Large intestine (tissue), 3 donors: ENCODE results near the gene RNF157. TPM values are rescaled to one million over a fixed set of nuclear protein-coding genes. Genes with fewer than 3 reads are reported as not detected.

ENCODE experiments used
- DNase-seq, 2 donors: peaks; one replicate each; pipeline versions ENCODE4 v3.0.0 to v3.0.0-alpha.2; 2013
- H3K27ac ChIP-seq: one replicate; pipeline ENCODE4 v1.5.1; 2013; ENCODE audit warnings: low read length
- H3K27me3 ChIP-seq: 2 replicates; pipeline ENCODE4 v1.6.1; 2013; ENCODE audit warnings: low read length; ENCODE audit not compliant: control insufficient read depth, insufficient read depth
- H3K36me3 ChIP-seq: 2 replicates; pipeline ENCODE4 v1.6.1; 2013; ENCODE audit warnings: low read length; ENCODE audit not compliant: control insufficient read depth, insufficient read depth
- H3K4me1 ChIP-seq: one replicate; pipeline ENCODE4 v1.6.1; 2013; ENCODE audit warnings: low read length; ENCODE audit not compliant: control insufficient read depth, insufficient read depth
- H3K4me3 ChIP-seq: one replicate; pipeline ENCODE4 v1.5.1; 2013; ENCODE audit warnings: low read length
- H3K9me3 ChIP-seq: one replicate; pipeline ENCODE4 v1.6.1; 2013; ENCODE audit warnings: mild to moderate bottlenecking, low read depth, low read length, moderate library complexity; ENCODE audit not compliant: control insufficient read depth
- WGBS: methylation state at CpG from one replicate; pipeline ENCODE4 v1.1.5; 2013; ENCODE audit warnings: low lambda C conversion rate; ENCODE audit not compliant: insufficient coverage; 5-methylcytosine and 5-hydroxymethylcytosine counted together
- polyA plus RNA-seq: library from polyadenylated mRNA; unstranded; fragments of 120-200 nt; gene quantifications from one replicate; pipeline ENCODE4 v1.2.1, GENCODE V29; 2013

Gene RNF157
- polyA plus RNA-seq, 1 donor: 19.2 TPM

- no peaks in the 10 kb centered on the region for H3K36me3 ChIP-seq
- no peak for DNase-seq
- H3K4me3 ChIP-seq: no peak overlapping the region
- peaks cover 33% of the 10 kb centered on the region for H3K4me1 ChIP-seq
- H3K9me3 ChIP-seq: peaks cover 5% of the 10 kb centered on the region
- peaks cover 55% of the 10 kb centered on the region for H3K27me3 ChIP-seq
- WGBS: no CpG with 5 or more reads among the region's 15 CpGs
- H3K27ac ChIP-seq: no peak overlapping the region
These were observed 101.2 kb downstream of the RNF157 start for GRCh38 chr17:76138896-76139752.

GRCh38 chr17:76138234-76138895 is 101.9 kb downstream of the RNF157 start:
- WGBS: no CpG with 5 or more reads among the region's 23 CpGs
- peak; percentile 43 to 59 for DNase-seq
- H3K27ac ChIP-seq: no peak overlapping the region
- H3K4me1 ChIP-seq: peaks cover 33% of the 10 kb centered on the region
- peaks cover 5% of the 10 kb centered on the region for H3K9me3 ChIP-seq
- H3K27me3 ChIP-seq: peaks cover 57% of the 10 kb centered on the region
- no peaks in the 10 kb centered on the region for H3K36me3 ChIP-seq
- no peak overlapping the region for H3K4me3 ChIP-seq

- Histone ChIP-seq H3K36me3 (no peaks in the 10 kb centered on the region), H3K27ac (no peak overlapping the region), H3K4me1 (peaks cover 39% of the 10 kb centered on the region), H3K4me3 (no peak overlapping the region), H3K27me3 (peaks cover 62% of the 10 kb centered on the region), H3K9me3 (peaks cover 5% of the 10 kb centered on the region)
- WGBS: no CpG with 5 or more reads among the region's 54 CpGs
- no peak for DNase-seq
These were observed 102.7 kb downstream of the RNF157 start for GRCh38 chr17:76137351-76138233.

GRCh38 chr17:76137001-76137350 is 103.3 kb downstream of the RNF157 start:
- Histone ChIP-seq H3K9me3 (peaks cover 5% of the 10 kb centered on the region), H3K36me3 (no peaks in the 10 kb centered on the region), H3K4me3 (no peak overlapping the region), H3K27me3 (peaks cover 66% of the 10 kb centered on the region), H3K27ac (no peak overlapping the region), H3K4me1 (peaks cover 40% of the 10 kb centered on the region)
- no peak for DNase-seq
- no CpG with 5 or more reads among the region's 7 CpGs for WGBS

GRCh38 chr17:76136276-76137000 is 103.9 kb downstream of the RNF157 start:
- Histone ChIP-seq H3K4me3 (no peak overlapping the region), H3K27ac (no peak overlapping the region), H3K4me1 (peaks cover 35% of the 10 kb centered on the region), H3K36me3 (no peaks in the 10 kb centered on the region), H3K9me3 (peaks cover 5% of the 10 kb centered on the region), H3K27me3 (peaks cover 71% of the 10 kb centered on the region)
- no CpG with 5 or more reads among the region's 16 CpGs for WGBS
- DNase-seq: no peak

GRCh38 chr17:76135810-76136188 is 104.5 kb downstream of the RNF157 start:
- no peaks in the 10 kb centered on the region for H3K9me3 ChIP-seq
- no peak for DNase-seq
- H3K27me3 ChIP-seq: peaks cover 71% of the 10 kb centered on the region
- peaks cover 31% of the 10 kb centered on the region for H3K4me1 ChIP-seq
- no peak overlapping the region for H3K4me3 ChIP-seq
- WGBS: no CpG with 5 or more reads among the region's 8 CpGs
- H3K27ac ChIP-seq: no peak overlapping the region
- no peaks in the 10 kb centered on the region for H3K36me3 ChIP-seq

GRCh38 chr17:76134911-76135809 is 105.1 kb downstream of the RNF157 start:
- Histone ChIP-seq H3K36me3 (no peaks in the 10 kb centered on the region), H3K4me3 (no peak overlapping the region), H3K9me3 (no peaks in the 10 kb centered on the region), H3K4me1 (peaks cover 27% of the 10 kb centered on the region), H3K27me3 (peaks cover 64% of the 10 kb centered on the region), H3K27ac (no peak overlapping the region)
- WGBS: no CpG with 5 or more reads among the region's 22 CpGs
- DNase-seq: no peak

- no peaks in the 10 kb centered on the region for H3K9me3 ChIP-seq
- no peak overlapping the region for H3K27ac ChIP-seq
- H3K4me3 ChIP-seq: no peak overlapping the region
- H3K27me3 ChIP-seq: peaks cover 40% of the 10 kb centered on the region
- H3K36me3 ChIP-seq: no peaks in the 10 kb centered on the region
- DNase-seq: peak; percentile 54 to 72
- no CpG with 5 or more reads among the region's 21 CpGs for WGBS
- H3K4me1 ChIP-seq: peaks cover 10% of the 10 kb centered on the region
These were observed 107.5 kb downstream of the RNF157 start for GRCh38 chr17:76132574-76133338.
